ENCODE data around the gene NPAS3.

- no peak for TF ChIP-seq CTCF (IDR thresholded peaks at IDR 0.05)
- TF ChIP-seq POLR2A (IDR thresholded peaks at IDR 0.05) = no peak
These were observed 738.2 kb downstream of the NPAS3 start for GRCh38 chr14:33676891-33677290.
